ENCODE measurements around the gene CCDC81.

DNA sequence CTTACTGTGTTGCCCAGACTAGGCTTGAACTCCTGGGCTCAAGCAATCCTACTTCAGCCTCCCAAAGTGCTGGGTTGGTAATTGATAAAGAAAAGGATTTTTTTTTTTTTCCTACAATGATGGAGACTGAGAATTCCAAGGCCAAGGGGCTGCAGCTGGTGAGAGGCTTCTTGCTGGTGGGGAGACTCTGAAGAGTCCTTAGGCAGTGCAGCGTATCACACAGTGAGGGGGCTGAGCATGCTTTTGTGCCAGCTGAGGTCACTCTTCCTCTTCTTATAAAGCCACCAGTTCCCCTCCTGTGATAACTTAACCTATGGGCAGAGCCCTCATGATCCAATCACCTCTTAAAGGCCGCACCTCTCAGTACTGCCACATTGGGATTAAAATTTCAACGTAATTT, 28.2 kb upstream of the CCDC81 start:
- TF ChIP-seq, protein P1, sequence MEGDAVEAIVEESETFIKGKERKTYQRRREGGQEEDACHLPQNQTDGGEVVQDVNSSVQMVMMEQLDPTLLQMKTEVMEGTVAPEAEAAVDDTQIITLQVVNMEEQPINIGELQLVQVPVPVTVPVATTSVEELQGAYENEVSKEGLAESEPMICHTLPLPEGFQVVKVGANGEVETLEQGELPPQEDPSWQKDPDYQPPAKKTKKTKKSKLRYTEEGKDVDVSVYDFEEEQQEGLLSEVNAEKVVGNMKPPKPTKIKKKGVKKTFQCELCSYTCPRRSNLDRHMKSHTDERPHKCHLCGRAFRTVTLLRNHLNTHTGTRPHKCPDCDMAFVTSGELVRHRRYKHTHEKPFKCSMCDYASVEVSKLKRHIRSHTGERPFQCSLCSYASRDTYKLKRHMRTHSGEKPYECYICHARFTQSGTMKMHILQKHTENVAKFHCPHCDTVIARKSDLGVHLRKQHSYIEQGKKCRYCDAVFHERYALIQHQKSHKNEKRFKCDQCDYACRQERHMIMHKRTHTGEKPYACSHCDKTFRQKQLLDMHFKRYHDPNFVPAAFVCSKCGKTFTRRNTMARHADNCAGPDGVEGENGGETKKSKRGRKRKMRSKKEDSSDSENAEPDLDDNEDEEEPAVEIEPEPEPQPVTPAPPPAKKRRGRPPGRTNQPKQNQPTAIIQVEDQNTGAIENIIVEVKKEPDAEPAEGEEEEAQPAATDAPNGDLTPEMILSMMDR (conservative IDR thresholded peaks at IDR 0.05; ENCODE audit: low read depth, low read length): no peak
- TF ChIP-seq EZH2phosphoT487 (IDR thresholded peaks at IDR 0.05; ENCODE audit: borderline replicate concordance, low read length): no peak
- TF ChIP-seq EZH2 (IDR thresholded peaks at IDR 0.05; ENCODE audit: low read length, unreplicated experiment): no peak
